ENCODE data around the gene GTF3C4. TPM values are rescaled to one million over a fixed set of nuclear protein-coding genes. Genes with fewer than 3 reads are reported as not detected.
"Not testable (repeated sequence)": the region's sequence is repeated elsewhere in the genome, so short reads cannot be mapped to it uniquely, and the experiment has no call there.

GTF3C4 gene
- total RNA-seq, 1 donor from 2014 or later: 27.6 TPM

GRCh38 chr9:132717326-132717945 lies 47.2 kb downstream of the GTF3C4 start:
- TF ChIP-seq CTCF (IDR thresholded peaks at IDR 0.05; ENCODE audit: unreplicated experiment): no peak
- Mint-ChIP-seq H3K27me3 (ENCODE audit: unreplicated experiment) (no peaks in the 10 kb centered on the region), H3K27ac (ENCODE audit: unreplicated experiment) (peak overlapping the region; percentile 67), H3K4me1 (ENCODE audit: unreplicated experiment) (peaks cover 32% of the 10 kb centered on the region), H3K36me3 (ENCODE audit: low read depth, unreplicated experiment) (no peaks in the 10 kb centered on the region), H3K9me3 (ENCODE audit: unreplicated experiment) (no peaks in the 10 kb centered on the region), H3K4me3 (ENCODE audit: unreplicated experiment) (no peak overlapping the region)
- DNase-seq (ENCODE audit: low spot score): no peak

GRCh38 chr9:132718381-132718928 lies 48.2 kb downstream of the GTF3C4 start:
- Mint-ChIP-seq H3K27ac (ENCODE audit: unreplicated experiment) (peak overlapping the region; percentile 50), H3K4me1 (ENCODE audit: unreplicated experiment) (peaks cover 32% of the 10 kb centered on the region)
- H3K9me3 Mint-ChIP-seq (ENCODE audit: unreplicated experiment); H3K36me3 Mint-ChIP-seq (ENCODE audit: low read depth, unreplicated experiment); H3K27me3 Mint-ChIP-seq (ENCODE audit: unreplicated experiment); DNase-seq (ENCODE audit: low spot score); H3K4me3 Mint-ChIP-seq (ENCODE audit: unreplicated experiment): not testable (repeated sequence)

- Mint-ChIP-seq H3K27ac (ENCODE audit: unreplicated experiment) (no peak overlapping the region), H3K4me1 (ENCODE audit: unreplicated experiment) (peaks cover 29% of the 10 kb centered on the region), H3K36me3 (ENCODE audit: low read depth, unreplicated experiment) (no peaks in the 10 kb centered on the region), H3K9me3 (ENCODE audit: unreplicated experiment) (no peaks in the 10 kb centered on the region), H3K4me3 (ENCODE audit: unreplicated experiment) (no peak overlapping the region), H3K27me3 (ENCODE audit: unreplicated experiment) (peaks cover 2% of the 10 kb centered on the region)
- DNase-seq (ENCODE audit: low spot score): no peak
- no peak for TF ChIP-seq CTCF (IDR thresholded peaks at IDR 0.05; ENCODE audit: unreplicated experiment)
These were observed 51.4 kb downstream of the GTF3C4 start for GRCh38 chr9:132721661-132722060.

GRCh38 chr9:132722564-132723065 lies 52.4 kb downstream of the GTF3C4 start:
- no peak for DNase-seq (ENCODE audit: low spot score)
- H3K9me3 Mint-ChIP-seq (ENCODE audit: unreplicated experiment): no peaks in the 10 kb centered on the region
- H3K27me3 Mint-ChIP-seq (ENCODE audit: unreplicated experiment): peaks cover 2% of the 10 kb centered on the region
- H3K4me3 Mint-ChIP-seq (ENCODE audit: unreplicated experiment): no peak overlapping the region
- peaks cover 29% of the 10 kb centered on the region for H3K4me1 Mint-ChIP-seq (ENCODE audit: unreplicated experiment)
- H3K36me3 Mint-ChIP-seq (ENCODE audit: low read depth, unreplicated experiment): no peaks in the 10 kb centered on the region
- no peak overlapping the region for H3K27ac Mint-ChIP-seq (ENCODE audit: unreplicated experiment)
- TF ChIP-seq CTCF (IDR thresholded peaks at IDR 0.05; ENCODE audit: unreplicated experiment): no peak

- Mint-ChIP-seq H3K4me3 (ENCODE audit: unreplicated experiment) (no peak overlapping the region), H3K36me3 (ENCODE audit: low read depth, unreplicated experiment) (no peaks in the 10 kb centered on the region), H3K27ac (ENCODE audit: unreplicated experiment) (no peak overlapping the region), H3K27me3 (ENCODE audit: unreplicated experiment) (peaks cover 5% of the 10 kb centered on the region), H3K9me3 (ENCODE audit: unreplicated experiment) (no peaks in the 10 kb centered on the region), H3K4me1 (ENCODE audit: unreplicated experiment) (peaks cover 20% of the 10 kb centered on the region)
- no peak for TF ChIP-seq CTCF (IDR thresholded peaks at IDR 0.05; ENCODE audit: unreplicated experiment)
- DNase-seq (ENCODE audit: low spot score): no peak
These were observed 53.5 kb downstream of the GTF3C4 start for GRCh38 chr9:132723809-132724208.
